GM11168 (cell line): Measurements from ENCODE around the gene INPP5A.

Experiments
- in situ Hi-C: fragments of 300-500 bp; cut with MboI; formaldehyde crosslinking; loops from one replicate; pipeline ENCODE4 v1.12.0; 2022; ENCODE audit warnings: low sequenced_read_pairs; ENCODE audit not compliant: unreplicated experiment

The INPP5A gene

DNA sequence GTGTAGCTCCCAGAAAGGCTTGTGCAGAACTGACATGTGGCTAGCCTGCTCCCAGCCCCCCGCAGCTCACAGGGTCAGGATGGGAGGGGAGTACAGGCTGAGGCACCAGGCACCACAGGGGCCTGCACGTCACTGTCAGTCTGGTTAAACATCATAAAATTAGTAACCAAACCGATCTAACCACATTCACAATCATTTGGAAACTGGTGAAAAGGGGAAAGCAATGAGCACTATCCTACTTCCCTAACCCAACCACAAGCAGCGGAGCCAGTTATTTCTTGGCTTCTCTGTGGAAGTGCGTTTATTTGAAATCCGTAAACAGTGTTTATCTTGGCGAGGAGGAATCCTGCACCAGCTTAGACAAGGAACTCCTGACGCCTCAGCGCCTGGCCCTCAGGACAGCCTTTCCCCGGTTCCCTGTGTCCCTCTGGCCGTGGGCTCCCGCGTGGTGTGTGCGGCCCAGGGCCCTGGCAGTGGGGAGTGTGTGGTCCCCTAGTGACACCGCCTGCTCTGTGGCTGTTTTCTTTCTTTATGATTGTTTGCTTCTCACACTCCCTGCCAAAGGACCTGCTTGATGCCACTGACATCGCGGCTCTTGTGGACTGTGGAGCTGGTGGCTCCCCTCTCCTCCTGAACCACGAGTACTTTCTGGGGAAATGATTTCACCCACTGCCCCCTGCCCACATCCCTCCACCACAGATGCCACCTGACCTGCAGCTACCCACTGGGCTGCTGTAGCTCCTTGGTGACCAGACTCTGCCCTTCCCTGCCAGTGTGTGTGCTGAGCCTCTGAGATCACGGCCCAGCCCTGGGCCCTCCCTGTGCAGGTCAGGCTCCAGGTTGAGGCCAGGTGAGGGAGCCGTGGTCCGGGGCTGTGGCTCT is 38.0 kb downstream of the INPP5A start:
- in situ Hi-C loops: no loop called here

DNA sequence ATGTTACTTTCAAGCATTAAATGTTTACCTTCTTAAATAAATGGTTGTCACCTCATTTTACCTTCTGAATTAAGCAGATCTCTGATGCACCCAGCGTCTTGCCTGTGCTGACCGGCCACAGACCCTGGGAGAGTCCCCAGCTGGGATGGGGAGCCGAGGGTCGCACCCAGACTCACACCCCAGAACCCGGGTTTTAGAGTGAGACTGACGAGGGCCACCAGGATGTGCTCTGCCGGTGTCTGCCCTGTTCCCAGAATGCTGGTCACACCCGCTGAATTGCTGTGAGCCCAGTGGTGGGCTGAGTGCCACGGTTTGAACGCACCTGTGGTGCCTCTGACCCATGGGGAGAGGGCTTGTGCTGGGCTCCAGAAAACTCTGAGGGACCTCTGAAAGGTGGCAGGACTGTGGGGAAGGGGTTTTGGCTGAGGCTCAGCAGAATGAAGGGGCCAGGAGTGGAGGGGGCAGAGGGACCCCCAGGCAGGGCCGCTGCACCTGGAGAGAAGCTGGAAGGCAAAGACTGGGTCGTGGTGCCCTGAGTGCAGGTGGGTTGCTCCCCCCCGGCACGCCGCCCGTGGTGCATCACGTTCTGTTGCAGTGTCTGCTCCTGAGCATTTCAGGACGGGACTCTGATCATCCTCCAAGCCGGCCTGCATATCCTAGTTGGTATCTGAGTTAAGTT is 39.2 kb downstream of the INPP5A start:
- in situ Hi-C loops: no loop called here

DNA sequence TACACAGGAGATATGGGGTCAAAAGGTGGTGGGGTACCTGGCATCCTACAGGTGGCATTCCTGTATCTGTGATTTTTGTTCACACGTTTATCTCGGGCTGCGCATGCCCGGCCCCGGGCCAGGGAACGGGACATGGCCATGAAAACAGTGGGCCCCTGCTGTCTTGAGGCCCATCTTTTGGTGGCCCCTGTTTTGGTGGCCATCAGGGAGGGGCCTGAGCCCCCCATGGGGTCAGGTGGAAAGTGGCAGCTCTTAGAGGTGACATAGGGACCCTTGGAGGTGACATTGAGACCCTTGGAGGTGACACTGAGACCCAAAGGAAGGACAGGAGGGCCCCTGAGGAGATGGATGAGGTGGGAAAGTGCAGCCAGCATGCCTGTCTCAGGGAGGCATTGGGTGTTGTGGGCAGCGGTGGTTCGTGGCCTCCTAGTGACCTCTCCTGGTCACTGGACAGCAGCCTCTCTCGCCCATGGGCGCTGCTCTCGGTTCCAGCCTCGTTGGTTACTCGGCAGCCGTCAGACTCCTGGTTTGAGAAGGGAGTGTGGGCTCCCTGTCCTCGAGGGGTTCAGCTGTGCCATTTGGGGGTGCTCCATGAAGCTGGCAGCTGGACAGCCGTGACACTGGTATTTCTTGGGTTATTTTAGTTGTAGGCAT is 39.9 kb downstream of the INPP5A start:
- in situ Hi-C loops: no loop called here

DNA sequence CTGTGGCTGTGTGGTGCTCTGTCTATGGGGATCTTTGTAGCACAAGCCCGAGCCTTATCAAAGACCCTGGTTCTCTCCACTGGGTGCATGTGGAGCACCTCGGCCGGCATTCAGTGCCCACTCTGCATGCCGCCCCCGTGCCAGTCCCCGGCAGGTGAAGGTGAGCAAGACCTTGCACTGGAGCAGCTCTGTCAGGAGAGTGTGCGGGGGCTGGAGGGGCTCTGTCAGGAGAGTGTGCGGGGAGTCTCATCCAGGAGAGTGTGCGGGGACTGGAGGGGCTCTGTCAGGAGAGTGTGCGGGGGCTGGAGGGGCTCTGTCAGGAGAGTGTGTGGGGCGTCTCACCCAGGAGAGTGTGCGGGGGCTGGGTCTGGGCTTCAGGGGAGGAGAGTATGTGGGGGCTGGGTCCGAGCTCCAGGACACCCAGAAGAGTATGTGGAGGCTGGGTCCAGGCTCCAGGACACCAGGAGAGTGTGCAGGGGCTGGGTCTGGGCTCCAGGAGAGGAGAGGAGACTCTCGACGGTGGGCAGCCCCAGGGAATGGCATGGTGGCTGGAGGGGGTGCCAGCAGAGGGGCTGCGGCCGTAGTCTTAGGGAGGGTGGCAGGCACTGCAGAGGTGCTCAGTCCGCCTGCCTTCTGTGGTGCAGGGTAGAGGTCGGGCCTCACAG is 40.8 kb downstream of the INPP5A start:
- in situ Hi-C loops: no loop called here

DNA sequence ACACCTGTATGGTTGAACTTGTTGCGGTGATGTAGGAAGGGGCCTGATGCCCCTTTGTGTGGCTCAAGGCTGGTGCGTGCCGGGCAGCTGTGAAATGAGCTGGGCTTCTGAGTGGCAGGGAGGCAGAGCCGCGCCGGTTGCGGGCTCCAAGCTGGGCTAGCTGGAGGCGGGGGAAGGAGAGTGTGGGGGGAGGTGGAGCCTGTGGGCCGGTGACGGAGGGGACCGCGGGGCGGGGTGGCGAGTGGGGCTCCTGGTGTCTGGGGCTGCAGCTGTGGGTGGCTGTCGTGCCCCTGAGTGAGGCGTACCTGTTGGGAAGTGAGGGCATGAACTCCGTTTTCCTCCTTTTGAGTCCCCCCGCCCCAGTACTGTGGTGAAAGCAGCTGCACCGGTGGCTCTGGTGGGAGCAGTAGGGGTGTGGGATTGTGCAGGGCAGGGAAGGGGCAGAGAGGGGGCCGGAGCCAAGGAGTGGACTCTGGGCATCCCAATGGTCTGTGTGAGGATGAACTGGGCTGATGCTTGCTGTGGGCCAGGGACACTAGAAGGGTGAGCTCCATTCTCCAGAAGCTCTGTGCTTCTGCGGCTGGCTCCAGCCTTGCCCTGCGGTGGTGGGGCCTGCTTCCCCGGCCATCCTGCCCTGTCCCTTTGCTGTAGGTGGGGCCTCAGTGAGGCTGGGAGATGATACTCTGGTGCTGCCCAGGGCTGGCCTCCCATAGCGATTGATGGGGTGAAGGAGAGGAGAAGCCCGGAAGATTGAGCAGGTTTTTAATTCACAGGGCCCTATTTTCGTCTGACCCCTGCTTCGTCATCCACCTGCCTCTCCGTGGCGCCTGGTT is 41.7 kb downstream of the INPP5A start:
- in situ Hi-C loops: no loop called here

DNA sequence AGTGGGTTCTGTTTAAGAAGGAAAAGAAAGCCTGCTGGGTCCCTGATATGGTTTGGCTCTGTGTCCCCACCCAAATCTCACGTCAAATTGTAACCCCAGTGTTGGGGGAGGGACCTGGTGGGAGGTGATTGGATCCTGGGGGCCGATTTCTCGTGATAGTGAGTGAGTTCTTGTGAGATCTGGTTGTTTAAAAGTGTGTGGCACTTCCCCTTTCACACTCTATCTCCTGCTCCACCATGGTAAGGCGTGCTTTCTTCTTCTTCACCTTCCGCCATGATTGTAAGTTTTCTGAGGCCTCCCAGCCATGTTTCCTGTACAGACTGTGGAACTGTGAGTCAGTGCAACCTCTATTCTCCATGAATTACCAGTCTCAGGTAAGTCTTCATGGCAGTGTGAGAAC is 42.6 kb downstream of the INPP5A start:
- in situ Hi-C loops: no loop called here

DNA sequence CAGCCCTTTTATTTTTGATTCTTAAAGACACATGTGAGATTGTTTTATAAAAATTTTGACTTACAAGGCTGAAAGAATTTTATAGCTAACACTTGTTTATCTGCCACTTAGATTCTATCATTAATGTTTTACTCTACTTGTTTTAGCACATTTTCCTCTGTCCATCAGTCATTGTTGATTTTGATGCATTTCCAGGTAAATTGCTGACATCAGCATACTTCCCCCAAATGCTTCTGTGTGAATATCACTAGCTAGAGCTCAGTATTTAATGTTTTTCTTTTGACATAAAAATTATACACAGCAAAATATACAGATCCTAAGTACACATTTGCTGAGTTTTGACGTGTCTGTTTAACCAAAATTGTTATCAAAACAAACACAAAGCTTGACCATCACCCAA is 43.0 kb downstream of the INPP5A start:
- in situ Hi-C loops: no loop called here

DNA sequence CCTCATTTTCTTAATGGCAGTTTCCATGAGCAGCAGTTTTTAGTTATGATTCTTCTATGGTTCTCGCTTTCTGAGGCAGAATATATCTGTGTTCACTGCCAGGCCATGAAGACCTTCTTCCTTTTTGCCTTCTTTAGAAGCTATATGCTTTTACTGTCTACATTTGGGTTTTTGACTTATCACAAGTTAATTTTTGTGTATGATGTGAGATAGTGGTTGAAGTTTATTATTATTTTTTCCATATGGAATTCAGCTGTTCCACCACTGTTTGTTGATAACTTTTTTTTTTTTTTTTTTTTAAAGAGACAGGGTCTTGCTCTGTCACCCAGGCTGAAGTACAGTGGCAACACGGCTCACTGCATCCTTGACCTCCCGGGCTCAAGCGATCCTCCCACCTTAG is 44.5 kb downstream of the INPP5A start:
- in situ Hi-C loops: no loop called here

DNA sequence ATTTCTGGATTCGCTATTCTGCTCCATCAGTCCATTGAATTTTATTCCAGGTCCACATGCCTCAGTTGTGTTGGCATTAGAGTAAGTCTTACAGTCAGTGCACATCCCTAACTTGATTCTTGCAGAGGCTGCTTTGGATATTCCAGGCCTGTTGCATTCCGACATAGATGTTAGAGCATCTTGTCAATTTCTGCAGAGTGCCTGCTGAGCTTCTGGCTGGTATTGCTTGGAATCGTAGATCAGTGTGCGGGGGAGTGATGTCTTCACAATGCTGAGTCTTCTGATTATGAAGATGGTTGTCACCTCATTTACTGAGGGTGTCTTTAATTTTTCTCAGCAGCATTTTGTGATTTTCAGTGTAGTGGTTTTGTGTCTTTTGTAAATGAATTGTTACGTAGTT is 45.2 kb downstream of the INPP5A start:
- in situ Hi-C loops: no loop called here

DNA sequence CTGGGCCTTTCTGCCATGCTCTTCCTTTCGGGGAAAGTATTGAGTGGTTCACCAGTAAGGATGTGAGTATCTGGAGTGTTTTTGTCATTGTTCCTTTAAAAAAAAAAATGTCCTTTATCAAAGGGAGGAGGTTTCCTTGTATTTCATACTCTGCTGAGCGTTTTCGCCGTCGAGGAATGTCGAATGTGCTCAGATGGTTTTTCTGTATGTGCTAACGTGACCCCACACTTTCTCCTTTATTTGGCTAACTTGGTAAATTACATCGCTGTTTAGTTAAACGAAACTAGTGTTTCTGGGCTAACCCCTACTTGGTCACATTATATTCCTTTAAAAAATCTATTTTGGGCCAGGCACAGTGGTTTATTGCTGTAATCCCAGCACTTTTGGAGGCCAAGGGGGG is 45.9 kb downstream of the INPP5A start:
- in situ Hi-C loops: no loop called here

DNA sequence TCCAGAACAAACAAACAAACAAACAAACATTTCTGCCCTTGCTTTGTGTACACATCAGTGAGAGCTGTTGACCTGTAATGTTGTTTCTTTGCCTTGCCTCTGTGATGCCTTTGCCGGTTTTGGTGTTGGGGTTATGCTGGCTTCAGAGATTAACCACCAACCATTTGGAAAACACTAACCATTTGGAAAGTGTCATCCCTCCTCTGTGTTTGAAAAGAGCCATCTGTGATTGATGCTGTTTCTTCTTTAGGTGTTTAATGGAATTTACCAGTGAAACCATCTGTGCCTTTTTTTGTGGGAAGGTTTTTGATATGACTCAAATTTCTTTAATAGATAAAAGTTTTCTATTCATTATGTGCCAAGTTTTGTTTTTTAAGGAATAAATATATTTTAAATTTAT is 46.5 kb downstream of the INPP5A start:
- in situ Hi-C loops: no loop called here

DNA sequence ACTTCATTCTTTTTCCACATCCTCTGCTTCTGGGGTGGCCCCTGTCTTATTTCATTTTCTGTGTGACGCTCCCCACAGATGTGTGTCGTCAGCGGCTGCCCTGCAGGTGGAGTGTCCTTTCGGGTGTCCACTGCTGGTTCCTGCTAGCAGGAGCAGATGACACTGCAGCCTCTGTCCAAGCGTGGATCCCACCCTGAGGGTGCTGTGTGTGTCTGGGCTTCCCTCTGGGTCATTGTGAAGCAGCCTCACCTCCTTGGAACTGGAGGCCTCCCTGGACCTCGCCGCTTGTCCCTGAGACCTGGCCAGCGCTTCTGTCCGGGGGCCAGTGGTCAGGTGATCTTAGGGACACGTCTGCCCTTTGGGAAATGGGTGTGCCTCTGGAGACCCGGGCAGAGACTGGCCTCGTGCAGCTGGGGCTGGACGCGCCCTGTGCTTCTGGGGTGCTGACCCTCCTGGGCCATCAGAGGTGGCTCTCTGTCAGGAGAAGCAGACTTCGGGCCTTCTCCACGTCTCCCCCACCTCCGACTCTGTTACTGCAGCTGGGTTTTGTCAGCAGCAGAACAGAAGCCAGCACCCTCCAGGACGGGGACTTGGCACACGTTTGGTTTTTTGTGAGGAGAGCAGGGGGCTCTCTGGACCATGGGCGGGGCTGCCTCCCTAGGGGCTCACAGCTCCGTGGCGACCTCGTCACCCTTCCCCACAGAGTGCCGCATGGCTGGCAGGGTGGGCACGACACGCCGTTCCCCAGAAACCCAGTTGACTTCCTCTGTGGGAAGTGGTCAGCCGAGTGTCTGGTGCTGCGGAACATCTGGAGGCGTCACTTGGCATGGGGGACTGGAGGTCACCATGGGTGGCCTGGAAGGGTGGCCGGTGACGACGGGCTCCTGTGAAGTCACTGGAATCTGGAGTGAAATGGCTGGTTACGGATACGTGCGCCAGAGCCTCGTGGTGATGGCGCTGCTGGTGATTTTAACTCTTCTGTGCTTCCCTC is 48.4 kb downstream of the INPP5A start:
- in situ Hi-C loops: no loop called here

DNA sequence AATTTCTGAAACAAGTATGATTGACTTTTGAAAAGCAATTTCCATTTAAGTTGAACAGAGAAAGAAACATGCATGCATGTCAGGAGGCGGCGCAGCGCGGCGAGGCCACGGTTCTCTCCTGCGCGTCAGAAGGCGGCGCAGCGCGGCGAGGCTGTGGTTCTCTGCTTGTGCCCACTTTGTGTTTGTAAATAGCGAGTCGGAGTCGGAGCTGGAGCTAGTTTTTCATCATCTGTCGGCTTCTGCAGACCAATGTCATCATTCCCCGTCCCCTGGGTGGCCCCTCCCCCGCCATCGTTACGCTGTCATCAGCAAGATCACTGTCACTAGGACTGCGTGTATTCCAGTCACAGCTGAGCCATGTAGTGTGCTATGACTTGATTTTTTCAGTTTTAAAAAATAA is 49.2 kb downstream of the INPP5A start:
- in situ Hi-C loops: no loop called here

DNA sequence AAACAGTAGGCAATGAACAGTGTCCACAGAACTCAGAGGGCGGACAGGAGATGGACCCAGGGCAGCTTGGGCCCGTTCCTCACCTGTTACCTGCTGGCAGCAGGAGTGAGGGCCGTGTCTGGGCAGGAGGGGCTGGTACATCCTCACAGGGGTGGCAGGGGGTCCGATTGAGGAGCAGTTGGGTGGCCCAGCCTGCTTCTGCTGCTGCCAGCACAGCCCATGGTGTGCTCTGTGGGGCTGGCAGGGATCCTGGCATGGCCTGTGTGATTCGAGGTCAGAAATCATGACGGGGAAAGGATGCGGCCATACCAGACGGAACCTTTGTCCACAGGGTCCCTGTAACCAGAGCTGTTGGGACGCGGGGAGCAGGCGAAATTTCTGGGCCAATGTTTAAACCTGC is 49.6 kb downstream of the INPP5A start:
- in situ Hi-C loops: no loop called here

DNA sequence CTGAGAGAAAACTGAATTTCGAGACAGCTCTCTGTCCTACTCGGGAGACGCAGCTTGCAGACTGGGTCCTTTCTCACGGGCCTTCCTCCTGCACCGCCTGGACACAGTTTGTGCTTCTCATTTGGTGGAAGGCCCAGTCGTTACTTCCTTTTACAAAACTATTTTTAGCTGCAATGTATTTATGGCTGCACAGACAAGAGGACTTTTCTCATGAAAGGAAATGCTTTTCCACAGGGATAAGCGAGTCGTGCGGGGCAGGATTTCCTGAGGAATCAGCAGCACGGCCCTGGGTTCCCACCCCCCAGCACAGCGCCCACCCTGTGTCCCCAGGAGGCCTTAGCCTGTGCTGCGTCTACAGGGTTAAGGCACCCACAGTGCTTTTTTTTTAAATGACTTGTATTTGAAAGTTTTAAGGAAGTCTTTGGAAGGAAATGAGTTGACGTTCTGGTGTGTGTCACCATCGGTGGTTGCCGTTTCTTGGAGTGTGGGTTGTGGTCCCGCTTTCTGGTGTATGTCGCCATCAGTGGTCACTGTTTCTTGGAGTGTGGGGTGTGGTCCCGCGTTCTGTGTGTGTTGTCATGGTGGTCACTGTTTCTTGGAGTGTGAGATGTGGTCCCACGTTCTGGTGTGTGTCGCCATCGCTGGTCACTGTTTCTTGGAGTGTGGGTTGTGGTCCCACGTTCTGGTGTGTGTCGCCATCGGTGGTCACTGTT is 50.9 kb downstream of the INPP5A start:
- in situ Hi-C loops: no loop called here

DNA sequence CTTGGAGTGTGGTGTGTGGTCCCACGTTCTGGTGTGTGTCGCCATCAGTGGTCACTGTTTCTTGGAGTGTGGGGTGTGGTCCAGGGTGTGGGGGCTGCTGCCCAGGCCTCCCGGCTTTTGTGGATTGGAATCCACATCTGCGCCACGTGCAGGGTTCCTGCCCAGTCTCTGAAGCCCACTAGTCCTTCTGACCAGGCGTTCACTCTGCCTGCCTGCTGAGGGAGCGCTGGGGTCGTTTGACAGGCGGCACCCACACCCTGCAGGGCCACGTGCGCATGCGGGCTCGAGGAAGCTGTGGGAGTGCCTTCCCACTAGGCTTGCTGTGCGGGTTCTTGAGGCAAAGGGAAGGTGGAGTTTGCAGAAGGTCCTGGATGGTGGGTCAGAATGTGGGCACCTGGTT is 51.4 kb downstream of the INPP5A start:
- in situ Hi-C loops: no loop called here

DNA sequence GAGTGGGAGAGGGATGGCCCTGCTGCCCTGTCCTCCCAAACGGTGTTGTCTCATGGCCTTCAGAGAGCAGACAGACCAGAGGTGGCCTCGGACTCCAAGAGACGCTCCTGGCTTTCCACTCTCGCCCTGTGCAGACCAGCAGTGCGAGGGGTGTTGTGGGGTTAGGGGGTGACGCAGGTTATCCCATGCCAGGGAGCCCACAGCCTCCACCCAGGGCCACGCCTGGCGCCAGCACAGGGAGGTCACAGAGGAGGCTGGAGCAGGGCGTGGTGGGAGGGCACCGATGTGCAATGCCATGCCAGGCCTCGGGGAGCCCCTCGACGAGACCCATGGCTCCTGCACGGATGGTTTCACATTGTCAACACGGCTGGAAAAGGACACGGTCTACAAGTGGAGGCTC is 52.1 kb downstream of the INPP5A start:
- in situ Hi-C loops: no loop called here

DNA sequence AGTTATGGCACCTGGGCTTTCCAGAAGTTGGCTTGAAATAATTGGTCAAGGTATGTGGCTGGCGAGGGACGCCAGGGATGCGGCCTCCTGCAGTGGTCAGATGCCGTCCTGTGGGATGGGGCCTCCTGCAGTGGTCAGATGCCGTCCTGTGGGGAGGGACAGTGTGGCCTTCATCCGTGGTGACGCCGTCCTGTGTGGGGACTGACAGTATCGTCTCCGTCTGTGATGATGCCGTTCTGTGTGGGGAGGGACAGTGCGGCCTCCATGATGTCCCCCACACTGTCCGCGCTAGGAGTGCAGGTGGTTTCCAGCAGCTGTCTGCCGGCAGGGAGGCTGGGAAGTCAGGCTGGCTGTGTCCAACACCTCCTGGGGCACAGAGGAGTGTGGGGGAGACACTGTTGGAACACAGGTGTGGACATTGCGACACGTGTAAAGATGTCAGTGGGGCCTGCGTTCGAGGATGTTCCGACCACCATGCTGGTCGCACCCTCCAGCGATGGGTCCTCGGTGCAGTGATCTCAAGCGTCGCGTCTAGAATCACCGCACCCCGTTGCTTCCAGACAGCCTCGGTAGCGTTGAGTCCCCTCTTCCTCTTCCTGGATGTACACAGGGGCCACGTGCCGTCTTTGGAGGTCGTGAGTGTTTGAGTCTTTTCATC is 52.6 kb downstream of the INPP5A start:
- in situ Hi-C loops: no loop called here
